Measurements from ENCODE around the gene DGKI.

The DGKI gene

GRCh38 chr7:137475966-137476365 is 370.8 kb downstream of the DGKI start:
- no peak for TF ChIP-seq CTCF (IDR thresholded peaks at IDR 0.05; ENCODE audit: low read depth, low read length)
- no peak overlapping the region for H3K4me3 ChIP-seq (ENCODE audit: low read depth, low read length)

- no peak overlapping the region for H3K4me3 ChIP-seq (ENCODE audit: low read depth, low read length)
- TF ChIP-seq CTCF (IDR thresholded peaks at IDR 0.05; ENCODE audit: low read depth, low read length) = no peak
Observed at GRCh38 chr7:137474540-137475026, 372.2 kb downstream of the DGKI start.

DNA sequence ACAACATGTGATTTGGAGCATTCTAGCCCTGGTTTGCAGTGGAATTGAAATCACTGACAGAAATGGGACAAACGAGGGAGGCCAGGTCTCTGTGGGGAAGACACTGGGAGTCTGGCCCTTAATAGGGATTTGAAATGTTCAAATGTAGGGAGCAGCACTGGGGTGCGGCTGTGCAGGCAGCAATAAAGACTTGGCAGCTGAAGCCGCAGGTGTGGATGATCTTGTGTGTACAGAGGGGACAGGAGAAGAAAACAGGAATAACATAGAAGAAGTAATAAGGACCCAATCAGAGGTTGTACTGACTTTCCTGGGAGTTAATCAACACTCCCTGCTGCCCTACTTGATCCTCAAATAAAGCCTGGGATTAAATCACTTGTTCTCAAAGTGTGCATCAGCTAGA is 375.6 kb downstream of the DGKI start:
- H3K4me3 ChIP-seq (ENCODE audit: low read depth, low read length) = no peak overlapping the region
- TF ChIP-seq CTCF (IDR thresholded peaks at IDR 0.05; ENCODE audit: low read depth, low read length) = no peak

GRCh38 chr7:137469858-137470257 is 376.9 kb downstream of the DGKI start:
- no peak for TF ChIP-seq CTCF (IDR thresholded peaks at IDR 0.05; ENCODE audit: low read depth, low read length)
- H3K4me3 ChIP-seq (ENCODE audit: low read depth, low read length) = no peak overlapping the region

- no peak for TF ChIP-seq CTCF (IDR thresholded peaks at IDR 0.05; ENCODE audit: low read depth, low read length)
- no peak overlapping the region for H3K4me3 ChIP-seq (ENCODE audit: low read depth, low read length)
Observed at GRCh38 chr7:137469191-137469811, 377.5 kb downstream of the DGKI start.

GRCh38 chr7:137462847-137463246 is 383.9 kb downstream of the DGKI start:
- no peak overlapping the region for H3K4me3 ChIP-seq (ENCODE audit: low read depth, low read length)
- no peak for TF ChIP-seq CTCF (IDR thresholded peaks at IDR 0.05; ENCODE audit: low read depth, low read length)

GRCh38 chr7:137462074-137462715 is 384.6 kb downstream of the DGKI start:
- H3K4me3 ChIP-seq (ENCODE audit: low read depth, low read length) = no peak overlapping the region
- no peak for TF ChIP-seq CTCF (IDR thresholded peaks at IDR 0.05; ENCODE audit: low read depth, low read length)
